ENCODE results near the gene SPATC1L.

Gene SPATC1L

GRCh38 chr21:46129846-46130651, 54.2 kb downstream of the SPATC1L start:
- no peak for DNase-seq

GRCh38 chr21:46128933-46129571, 55.2 kb downstream of the SPATC1L start:
- no peak for DNase-seq

- DNase-seq = no peak
These were observed 55.9 kb downstream of the SPATC1L start for GRCh38 chr21:46128106-46128932.

- DNase-seq = no peak
These were observed 56.8 kb downstream of the SPATC1L start for GRCh38 chr21:46127239-46128105.

- no peak for DNase-seq
These were observed 57.7 kb downstream of the SPATC1L start for GRCh38 chr21:46126309-46127238.

- DNase-seq = no peak
These were observed 58.4 kb downstream of the SPATC1L start for GRCh38 chr21:46125846-46126301.

- no peak for DNase-seq
These were observed 59.1 kb downstream of the SPATC1L start for GRCh38 chr21:46124926-46125845.

GRCh38 chr21:46124083-46124925, 60.0 kb downstream of the SPATC1L start:
- no peak for DNase-seq

GRCh38 chr21:46122758-46123683, 61.2 kb downstream of the SPATC1L start:
- no peak for DNase-seq

GRCh38 chr21:46122237-46122671, 62.0 kb downstream of the SPATC1L start:
- no peak for DNase-seq

- DNase-seq = no peak
These were observed 62.7 kb downstream of the SPATC1L start for GRCh38 chr21:46121286-46122221.

GRCh38 chr21:46120301-46121285, 63.7 kb downstream of the SPATC1L start:
- DNase-seq = no peak

- no peak for DNase-seq
These were observed 64.5 kb downstream of the SPATC1L start for GRCh38 chr21:46119637-46120271.

- no peak for DNase-seq
These were observed 65.1 kb downstream of the SPATC1L start for GRCh38 chr21:46119144-46119636.
